Measurements from ENCODE around the gene PRRC2B.
"Not testable (repeated sequence)": the region's sequence is repeated elsewhere in the genome, so short reads cannot be mapped to it uniquely, and the experiment has no call there.

Gene PRRC2B

GRCh38 chr9:131447148-131447547 lies 53.3 kb downstream of the PRRC2B start:
- no peak for DNase-seq
- TF ChIP-seq CTCF (IDR thresholded peaks at IDR 0.05; ENCODE audit: low read depth, low read length, missing control alignments) = no peak

DNA sequence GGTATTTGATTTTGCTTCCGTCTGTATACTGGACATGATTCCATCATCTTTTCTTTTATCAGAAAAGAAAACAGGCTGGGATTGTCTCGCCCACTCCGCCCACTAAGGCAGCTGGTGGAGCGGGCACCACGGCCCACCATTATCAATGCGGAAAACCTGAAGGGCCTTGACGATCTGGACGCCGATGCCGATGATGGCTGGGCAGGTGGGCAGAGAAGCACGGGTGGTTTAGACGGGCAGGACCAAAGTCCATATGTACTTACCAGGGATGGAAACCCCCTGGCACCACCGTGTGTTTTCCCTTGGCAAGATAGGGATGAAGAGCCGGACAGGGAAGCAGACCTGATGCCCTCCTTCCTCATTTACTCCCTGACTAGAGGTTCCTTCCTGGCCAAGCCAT lies 53.7 kb downstream of the PRRC2B start:
- H3K27ac ChIP-seq = no peak overlapping the region
- no peak for DNase-seq
- peaks cover 76% of the 10 kb centered on the region for H3K36me3 ChIP-seq (replicated peaks)
- TF ChIP-seq CTCF (IDR thresholded peaks at IDR 0.05; ENCODE audit: low read depth, low read length, missing control alignments) = no peak
- in situ Hi-C loops (cut with HindIII; ENCODE audit: low pct_ligation_motif_present, low sequenced_read_pairs) = no loop called here
- H3K4me3 ChIP-seq (ENCODE audit: low read depth, low read length) = no peak overlapping the region
- H3K27me3 ChIP-seq (replicated peaks) = no peaks in the 10 kb centered on the region

More at GRCh38 chr9:131447148-131447547, 53.3 kb downstream of the PRRC2B start:
- Histone ChIP-seq H3K4me3 (ENCODE audit: low read depth, low read length) (no peak overlapping the region), H3K36me3 (replicated peaks) (peaks cover 81% of the 10 kb centered on the region), H3K27ac (no peak overlapping the region), H3K27me3 (replicated peaks) (no peaks in the 10 kb centered on the region)
- in situ Hi-C loops (cut with HindIII; ENCODE audit: low pct_ligation_motif_present, low sequenced_read_pairs) = no loop called here

DNA sequence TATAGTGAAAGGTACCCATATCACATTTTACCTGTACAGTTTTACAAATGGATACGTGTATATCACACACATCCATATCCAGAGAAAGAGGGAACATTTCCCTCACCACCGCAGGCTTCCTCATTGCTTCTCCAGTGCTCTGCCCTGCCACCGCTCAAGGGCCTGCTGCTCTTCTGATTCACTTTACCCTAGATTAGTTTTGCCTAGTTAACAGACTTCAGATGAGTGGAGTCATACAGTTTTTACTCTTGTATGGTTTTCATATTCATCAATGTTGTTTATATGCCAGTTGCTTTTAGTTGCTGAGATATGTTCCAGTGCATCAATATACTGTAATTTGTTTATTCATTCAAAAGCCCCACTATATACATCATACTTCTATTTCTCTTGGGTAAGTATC lies 54.9 kb downstream of the PRRC2B start:
- peaks cover 74% of the 10 kb centered on the region for H3K36me3 ChIP-seq (replicated peaks)

DNA sequence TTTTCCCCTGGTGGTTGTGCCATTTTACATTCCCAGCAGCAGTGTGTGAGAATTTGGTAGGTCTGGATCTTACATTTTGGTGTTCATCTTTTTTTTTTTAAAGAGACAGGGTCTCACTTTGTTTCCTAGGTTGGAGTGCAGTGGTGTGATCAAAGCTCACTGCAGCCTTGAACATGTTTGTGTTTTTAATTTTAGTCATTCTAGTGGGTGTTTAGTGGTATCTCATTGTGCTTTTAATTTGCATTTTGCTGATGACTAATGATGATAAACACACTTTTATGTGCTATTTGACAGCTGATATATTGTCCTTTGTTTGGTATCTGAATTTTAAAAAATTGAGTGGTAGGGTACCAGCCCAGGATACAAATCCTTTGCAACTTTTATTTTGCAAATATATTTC lies 55.4 kb downstream of the PRRC2B start:
- Histone ChIP-seq H3K27ac (no peak overlapping the region), H3K36me3 (replicated peaks) (peaks cover 74% of the 10 kb centered on the region), H3K27me3 (replicated peaks) (no peaks in the 10 kb centered on the region), H3K4me3 (ENCODE audit: low read depth, low read length) (no peak overlapping the region)
- TF ChIP-seq CTCF (IDR thresholded peaks at IDR 0.05; ENCODE audit: low read depth, low read length, missing control alignments) = no peak
- DNase-seq = no peak
- in situ Hi-C loops (cut with HindIII; ENCODE audit: low pct_ligation_motif_present, low sequenced_read_pairs) = no loop called here

More for the DNA sequence above, 54.9 kb downstream of the PRRC2B start:
- in situ Hi-C loops (cut with HindIII; ENCODE audit: low pct_ligation_motif_present, low sequenced_read_pairs) = no loop called here
- H3K4me3 ChIP-seq (ENCODE audit: low read depth, low read length) = no peak overlapping the region
- H3K27ac ChIP-seq = no peak overlapping the region
- no peaks in the 10 kb centered on the region for H3K27me3 ChIP-seq (replicated peaks)
- TF ChIP-seq CTCF (IDR thresholded peaks at IDR 0.05; ENCODE audit: low read depth, low read length, missing control alignments) = no peak
- no peak for DNase-seq

GRCh38 chr9:131454028-131454427 lies 60.1 kb downstream of the PRRC2B start:
- in situ Hi-C loops (cut with HindIII; ENCODE audit: low pct_ligation_motif_present, low sequenced_read_pairs) = no loop called here
- H3K4me3 ChIP-seq (ENCODE audit: low read depth, low read length) = no peak overlapping the region
- H3K27me3 ChIP-seq (replicated peaks) = no peaks in the 10 kb centered on the region
- H3K27ac ChIP-seq = no peak overlapping the region
- DNase-seq = no peak
- H3K36me3 ChIP-seq (replicated peaks) = peaks cover 63% of the 10 kb centered on the region
- no peak for TF ChIP-seq CTCF (IDR thresholded peaks at IDR 0.05; ENCODE audit: low read depth, low read length, missing control alignments)

- H3K36me3 ChIP-seq (replicated peaks) = peaks cover 63% of the 10 kb centered on the region
- in situ Hi-C loops (cut with HindIII; ENCODE audit: low pct_ligation_motif_present, low sequenced_read_pairs); H3K4me3 ChIP-seq (ENCODE audit: low read depth, low read length); DNase-seq; H3K27ac ChIP-seq; H3K27me3 ChIP-seq (replicated peaks): not testable (repeated sequence)
These were observed 61.8 kb downstream of the PRRC2B start for GRCh38 chr9:131455655-131456054.

Measured in brain microvascular endothelial cell (primary cell).